GM19025 (cell line): ENCODE data around the gene CPA5.
"Not testable (repeated sequence)": the region's sequence is repeated elsewhere in the genome, so short reads cannot be mapped to it uniquely, and the experiment has no call there.

Experiments used
- ATAC-seq: cut with Tn5 transposase; IDR thresholded peaks from one replicate; pipeline ENCODE4 v1.9.1; 2021; ENCODE audit warnings: mild to moderate bottlenecking, low read depth, moderate library complexity; ENCODE audit not compliant: unreplicated experiment

The CPA5 gene

DNA sequence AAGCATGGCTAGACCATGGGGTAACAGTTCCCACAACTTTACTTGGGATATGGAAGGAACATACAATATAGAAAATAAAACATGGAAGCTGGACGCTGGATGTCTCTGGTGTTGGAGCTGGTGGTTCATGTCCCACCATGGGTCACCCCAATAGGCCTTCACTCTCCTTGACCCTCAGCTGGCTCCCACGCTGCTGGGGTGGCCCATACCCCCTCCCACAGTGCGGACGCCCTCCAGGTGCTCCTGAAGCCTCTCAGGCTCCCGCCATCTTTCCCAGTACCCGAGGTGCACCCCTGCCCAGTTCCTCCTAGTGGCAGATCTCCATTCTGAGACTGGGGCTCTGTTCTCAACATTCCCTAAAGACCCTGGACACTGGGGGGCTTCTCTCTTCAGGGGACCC lies 29.9 kb downstream of the CPA5 start:
- no peak for ATAC-seq

DNA sequence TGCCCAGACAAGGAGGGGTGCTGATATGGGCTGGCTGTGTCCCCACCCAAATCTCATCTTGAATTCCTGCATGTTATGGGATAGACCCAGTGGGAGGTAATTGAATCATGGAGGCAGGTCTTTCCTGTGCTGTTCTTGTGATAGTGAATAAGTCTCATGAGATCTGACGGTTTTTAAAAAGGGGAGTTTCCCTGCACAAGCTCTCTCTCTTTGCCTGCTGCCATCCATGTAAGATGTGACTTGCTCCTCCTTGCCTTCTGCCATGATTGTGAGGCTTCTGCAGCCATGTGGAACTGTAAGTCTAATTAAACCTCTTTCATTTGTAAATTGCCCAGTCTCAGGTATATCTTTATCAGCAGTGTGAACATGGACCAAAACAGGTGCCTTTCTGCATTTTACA lies 31.8 kb downstream of the CPA5 start:
- not testable (repeated sequence) for ATAC-seq

DNA sequence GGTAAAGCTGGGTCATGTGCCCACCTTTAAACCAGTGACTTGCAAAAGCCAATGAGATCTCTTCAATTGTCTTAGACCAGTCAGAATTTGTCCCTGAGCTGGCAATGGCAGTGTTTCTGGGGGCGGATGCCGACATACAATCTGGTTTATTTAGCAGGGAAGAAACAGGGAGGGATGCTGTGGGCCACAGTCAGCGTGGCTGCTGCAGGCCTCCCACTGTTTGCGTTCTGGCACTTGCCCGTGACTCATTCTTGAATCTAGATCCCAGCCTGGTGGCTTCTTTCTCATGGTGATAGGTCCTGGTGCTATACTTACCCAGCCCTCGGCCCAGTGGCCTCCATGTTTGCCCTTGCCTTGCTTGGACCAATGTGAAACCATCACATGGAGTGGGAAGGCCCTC lies 32.6 kb downstream of the CPA5 start:
- ATAC-seq: no peak

DNA sequence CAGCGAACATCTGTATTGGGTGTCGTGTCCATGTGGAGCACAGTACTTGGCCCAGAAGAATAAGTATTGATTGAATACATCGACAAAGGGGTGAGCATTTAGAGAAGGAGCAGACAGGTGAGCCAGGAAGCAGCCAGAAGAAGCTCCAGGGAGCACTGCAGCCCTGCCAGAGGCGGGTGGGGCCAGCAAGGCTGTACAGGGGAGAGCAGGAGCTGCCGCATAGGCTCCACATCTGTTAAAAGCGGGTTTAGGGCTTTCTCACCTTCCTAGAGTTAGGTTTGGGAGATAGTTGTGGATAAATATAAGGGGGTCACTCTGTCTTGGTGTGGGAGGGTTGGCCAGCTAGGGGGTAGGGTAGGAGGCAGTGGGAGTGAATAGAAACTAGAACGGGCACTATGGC lies 34.4 kb downstream of the CPA5 start:
- no peak for ATAC-seq

DNA sequence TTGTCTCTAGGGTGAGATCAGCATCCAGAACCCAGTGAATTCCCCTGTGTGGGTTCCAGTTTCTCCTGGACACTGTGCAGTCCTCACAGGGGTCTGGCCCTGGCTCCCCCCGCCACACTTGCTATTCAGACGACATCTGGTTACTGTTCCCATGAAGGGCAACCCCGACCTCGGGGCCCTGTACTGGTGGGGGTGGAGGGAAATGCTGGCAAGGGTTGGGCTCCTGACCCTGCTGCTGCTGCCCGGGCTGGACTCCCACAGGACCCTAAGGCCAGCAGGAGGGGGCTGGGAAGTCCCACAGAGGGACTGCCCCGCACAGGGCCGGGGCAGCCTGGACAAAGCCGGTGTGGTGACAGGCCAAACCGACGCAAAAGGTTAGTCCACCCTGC lies 34.9 kb downstream of the CPA5 start:
- ATAC-seq: no peak

DNA sequence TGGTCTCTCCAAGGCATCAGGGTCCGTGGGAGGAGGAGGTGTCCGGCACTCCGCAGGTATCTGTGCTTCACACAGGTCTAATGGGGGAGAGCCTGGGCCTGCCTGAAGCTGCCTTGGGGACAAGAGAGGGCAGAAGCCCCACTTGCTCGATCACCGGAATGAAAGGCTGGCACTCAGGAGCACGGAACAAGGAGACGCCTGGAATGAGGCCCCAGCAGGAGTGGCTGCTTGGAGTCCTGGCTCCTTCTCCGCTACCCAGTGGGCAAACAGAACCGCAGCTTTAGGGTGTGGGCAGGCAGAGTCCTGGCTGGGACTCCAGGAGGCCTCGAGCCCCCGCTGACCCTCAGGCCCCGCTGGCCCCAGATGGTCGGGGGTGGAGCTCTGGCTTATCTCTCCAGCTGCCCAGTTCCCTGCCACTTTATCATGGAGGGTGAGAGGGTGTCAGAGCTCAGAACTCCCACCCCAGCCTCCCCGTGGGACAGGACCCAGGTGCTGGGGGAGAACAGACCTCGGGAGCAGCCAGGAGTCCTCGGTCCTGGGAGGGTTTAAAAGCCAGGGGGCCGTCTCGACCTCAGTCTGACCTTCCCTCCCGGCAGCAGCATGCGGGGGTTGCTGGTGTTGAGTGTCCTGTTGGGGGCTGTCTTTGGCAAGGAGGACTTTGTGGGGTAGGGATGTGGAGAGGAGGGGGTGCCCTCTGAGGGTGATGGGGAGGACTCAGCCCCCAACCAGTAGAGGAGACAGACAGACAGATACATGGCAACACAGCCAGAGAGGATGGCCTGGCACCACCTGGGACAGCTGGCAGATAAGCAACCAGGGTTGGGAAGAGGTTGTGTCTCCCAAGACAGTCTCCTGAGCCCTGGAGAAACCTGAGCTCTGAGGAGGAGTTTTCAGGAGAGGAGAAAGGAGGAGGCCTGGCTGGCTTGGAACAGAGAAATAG lies 35.6 kb downstream of the CPA5 start, which contains the start of gene CPA1:
CPA1 (plus strand) TSS at position 574 of the 940 bp plus-strand sequence; CDS start at position 601, 27 bp downstream.
- ATAC-seq: no peak

DNA sequence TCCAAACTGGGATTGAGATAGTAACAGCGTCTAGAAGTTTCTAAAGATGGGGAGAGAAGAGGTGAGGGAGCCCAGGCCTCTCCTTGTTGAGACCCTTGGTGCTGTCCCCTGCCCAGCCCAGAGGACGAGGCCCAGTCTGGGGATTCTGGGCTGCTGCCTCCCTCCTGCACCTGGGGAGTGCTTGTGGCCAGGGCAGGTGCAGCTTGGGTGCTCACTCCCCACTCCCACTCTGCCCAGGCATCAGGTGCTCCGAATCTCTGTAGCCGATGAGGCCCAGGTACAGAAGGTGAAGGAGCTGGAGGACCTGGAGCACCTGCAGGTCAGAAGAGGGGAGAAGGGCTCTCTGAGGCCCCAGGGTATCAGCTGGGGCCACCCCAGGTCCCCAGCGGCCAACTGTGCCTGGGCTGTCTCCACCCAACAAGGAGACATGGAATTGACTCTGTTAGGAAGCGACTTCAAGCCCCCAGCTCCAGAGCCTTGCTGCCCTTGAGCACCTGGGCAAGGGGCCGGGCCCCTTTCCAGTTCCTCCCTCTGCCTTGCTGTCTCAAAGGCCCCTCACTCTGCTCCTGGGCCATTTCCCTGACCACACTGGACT lies 36.3 kb downstream of the CPA5 start:
- ATAC-seq: no peak

DNA sequence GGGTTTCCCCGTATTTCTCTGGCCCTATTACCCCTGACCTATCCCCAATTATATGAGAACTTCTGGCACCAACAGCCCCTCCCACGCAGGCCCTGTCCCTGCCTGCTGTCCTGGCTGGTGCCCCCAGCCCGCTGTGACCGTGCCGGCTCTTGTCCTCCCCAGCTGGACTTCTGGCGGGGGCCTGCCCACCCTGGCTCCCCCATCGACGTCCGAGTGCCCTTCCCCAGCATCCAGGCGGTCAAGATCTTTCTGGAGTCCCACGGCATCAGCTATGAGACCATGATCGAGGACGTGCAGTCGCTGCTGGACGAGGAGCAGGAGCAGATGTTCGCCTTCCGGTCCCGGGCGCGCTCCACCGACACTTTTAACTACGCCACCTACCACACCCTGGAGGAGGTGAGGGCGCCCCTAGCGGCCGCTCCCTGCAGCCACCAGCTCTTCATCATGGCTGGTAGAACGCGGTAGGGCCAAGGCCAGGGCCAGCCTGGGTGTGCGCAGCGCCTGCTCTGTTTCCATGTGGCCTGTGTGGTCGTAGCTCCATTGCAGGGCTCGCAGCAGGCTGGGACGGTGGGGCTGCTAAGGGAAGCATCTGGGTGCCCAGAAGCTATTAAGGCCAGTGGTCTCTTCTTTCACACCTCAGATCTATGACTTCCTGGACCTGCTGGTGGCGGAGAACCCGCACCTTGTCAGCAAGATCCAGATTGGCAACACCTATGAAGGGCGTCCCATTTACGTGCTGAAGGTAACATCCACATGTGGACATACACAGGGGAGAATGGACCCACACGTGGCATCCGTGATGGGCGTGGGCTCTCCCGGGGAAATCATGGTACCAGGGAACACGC lies 37.1 kb downstream of the CPA5 start:
- no peak for ATAC-seq

DNA sequence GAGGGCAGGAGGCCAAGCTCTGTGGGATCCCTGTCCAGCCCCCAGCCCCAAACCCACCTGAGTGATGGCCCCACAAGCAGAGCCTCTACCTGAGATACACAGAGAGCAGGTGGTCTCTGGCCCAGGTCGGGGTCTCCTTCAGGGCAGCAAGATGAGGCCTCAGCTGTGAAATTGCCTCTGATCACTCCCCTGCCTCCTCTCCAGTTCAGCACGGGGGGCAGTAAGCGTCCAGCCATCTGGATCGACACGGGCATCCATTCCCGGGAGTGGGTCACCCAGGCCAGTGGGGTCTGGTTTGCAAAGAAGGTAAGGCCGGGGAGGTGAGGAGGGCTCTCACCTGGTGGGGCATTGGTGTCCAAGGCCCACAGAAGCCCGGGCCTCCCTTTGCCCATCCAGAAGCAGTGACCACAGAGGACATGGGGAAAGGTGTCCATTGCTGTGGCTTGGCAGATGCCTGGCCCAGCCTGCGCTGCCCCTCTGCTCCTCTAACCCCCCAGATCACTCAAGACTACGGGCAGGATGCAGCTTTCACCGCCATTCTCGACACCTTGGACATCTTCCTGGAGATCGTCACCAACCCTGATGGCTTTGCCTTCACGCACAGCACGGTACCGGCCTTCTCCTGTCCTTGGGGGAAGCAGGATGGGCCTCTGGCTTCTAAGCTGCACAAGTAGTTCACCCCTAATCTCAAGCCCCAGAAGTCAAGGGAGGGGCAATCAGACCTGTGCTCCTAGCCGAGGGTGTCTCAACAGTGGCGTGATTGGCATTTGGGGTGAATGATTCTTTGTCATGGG lies 38.8 kb downstream of the CPA5 start:
- no peak for ATAC-seq

DNA sequence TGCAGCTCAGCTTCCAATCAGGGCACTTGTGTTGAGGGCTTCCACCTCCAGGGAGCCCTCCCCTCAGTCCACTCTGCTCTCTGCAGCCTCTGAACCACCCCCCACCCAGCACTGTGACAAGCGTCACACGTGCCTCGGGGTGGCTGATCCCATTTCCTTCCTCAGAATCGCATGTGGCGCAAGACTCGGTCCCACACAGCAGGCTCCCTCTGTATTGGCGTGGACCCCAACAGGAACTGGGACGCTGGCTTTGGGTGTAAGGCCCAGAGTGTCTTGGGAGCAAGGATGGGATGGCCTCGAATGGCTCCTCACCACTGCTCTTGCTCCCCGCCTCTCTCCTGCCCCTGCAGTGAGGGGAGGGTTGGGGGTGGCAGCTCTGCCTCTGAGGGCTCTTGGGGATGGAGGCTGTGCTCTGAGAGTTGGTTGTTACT lies 39.8 kb downstream of the CPA5 start:
- ATAC-seq: no peak

DNA sequence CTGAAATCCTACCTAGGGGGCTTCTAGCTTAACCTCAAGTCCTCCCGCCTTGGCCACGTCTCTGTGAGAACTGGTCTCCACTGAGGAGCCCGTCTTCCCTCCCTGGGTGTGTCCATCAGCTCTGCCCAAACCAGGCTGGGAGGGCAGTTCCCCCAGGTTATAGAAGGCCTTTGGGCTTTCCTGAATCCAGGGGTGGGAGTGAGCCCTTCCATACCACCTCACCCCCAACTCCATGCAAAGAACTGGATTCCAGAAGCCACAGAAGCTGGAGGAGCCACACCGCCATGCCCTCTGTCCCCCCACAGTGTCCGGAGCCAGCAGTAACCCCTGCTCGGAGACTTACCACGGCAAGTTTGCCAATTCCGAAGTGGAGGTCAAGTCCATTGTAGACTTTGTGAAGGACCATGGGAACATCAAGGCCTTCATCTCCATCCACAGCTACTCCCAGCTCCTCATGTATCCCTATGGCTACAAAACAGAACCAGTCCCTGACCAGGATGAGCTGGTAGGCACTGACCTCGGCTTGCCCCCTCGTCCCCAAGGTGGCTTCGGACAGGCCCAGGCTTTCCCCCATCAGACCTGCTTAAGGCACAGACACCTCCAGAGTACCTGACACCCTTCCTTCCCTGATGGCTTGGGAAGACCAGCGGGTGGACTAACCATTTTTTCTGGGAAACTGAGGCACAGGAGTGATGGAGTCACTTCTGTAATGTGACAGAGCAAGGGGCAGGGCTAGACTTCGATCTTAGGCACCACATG lies 40.4 kb downstream of the CPA5 start:
- ATAC-seq: no peak

DNA sequence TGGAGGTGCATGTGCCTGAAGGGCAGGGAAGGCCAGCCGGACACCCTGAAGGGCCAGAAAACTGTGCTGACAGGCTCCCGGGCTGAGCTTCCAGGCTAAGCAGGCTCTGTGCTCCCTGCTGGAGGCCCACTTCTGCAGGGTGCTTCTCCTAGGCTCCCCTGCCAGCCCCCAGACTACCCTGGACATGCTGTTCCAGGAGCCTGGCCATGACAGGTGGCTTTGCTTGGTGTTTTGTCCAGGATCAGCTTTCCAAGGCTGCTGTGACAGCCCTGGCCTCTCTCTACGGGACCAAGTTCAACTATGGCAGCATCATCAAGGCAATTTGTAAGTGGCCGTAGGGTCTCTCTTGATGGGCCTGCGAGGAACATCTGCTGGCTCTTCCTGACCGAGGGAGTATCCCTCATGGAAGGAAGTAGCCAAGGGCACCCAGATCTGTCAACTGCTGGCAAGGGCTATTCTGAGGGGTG lies 41.0 kb downstream of the CPA5 start:
- no peak for ATAC-seq

DNA sequence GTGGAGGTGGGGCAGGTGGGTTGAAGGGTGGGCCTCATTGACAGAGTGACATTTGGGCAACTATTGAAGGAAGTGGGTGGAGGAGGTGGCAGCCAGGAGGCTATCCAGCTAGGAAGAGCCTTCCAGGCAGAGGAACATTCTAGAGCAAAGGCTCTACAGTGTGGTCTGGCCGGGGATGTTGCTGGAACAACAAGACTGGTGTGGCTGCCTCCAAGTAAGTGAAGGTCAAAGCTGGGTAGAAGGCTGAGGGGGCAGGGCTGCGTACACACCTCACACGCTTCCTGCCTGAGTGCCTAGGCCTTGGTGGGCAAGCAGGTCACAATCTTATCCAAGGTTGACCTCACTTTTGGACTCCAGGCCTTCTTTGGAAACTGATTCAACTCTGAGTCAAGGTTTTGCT lies 42.3 kb downstream of the CPA5 start:
- no peak for ATAC-seq

DNA sequence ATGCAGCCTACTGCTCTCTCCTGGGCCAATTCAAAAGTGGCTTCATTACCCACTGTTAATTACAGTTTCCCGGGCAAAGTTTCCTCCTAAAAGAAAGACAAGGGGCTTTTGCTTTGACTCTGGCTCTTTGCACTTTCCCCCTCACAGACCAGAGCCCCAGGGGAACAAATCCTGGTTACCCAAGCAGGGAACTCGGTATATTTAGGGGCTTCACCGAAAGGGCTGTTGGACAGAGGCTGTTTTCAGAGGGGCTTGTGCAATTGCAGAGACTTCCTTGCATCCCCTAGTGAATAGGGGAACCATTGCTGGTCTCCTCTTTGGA lies 42.7 kb downstream of the CPA5 start:
- ATAC-seq: no peak

DNA sequence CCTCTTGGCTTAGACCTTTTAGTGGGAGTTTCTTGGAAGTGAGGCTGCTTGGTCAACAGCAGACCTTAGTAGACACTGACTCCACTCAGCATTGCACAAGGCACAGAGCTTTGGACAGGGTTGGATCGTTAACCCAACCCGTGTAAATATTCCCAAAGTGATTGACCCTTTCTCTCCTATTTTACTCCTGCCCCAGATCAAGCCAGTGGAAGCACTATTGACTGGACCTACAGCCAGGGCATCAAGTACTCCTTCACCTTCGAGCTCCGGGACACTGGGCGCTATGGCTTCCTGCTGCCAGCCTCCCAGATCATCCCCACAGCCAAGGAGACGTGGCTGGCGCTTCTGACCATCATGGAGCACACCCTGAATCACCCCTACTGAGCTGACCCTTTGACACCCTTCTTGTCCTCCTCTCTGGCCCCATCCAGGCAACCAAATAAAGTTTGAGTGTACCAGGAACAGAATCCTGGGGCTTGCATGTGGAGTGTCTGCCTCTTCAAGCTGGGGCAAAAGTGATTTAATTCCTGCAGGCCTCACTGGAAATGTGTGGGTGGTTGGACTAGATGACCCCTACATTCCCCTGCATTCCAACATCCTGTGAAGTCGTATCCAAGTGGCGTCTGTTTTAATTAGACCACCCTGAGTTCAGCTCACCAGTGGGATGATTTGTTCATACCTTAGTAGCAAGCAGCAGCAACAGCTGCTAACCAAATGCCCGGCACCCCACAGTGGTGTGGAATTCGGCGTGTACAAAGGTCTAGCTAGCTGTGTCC lies 43.2 kb downstream of the CPA5 start:
- no peak for ATAC-seq

DNA sequence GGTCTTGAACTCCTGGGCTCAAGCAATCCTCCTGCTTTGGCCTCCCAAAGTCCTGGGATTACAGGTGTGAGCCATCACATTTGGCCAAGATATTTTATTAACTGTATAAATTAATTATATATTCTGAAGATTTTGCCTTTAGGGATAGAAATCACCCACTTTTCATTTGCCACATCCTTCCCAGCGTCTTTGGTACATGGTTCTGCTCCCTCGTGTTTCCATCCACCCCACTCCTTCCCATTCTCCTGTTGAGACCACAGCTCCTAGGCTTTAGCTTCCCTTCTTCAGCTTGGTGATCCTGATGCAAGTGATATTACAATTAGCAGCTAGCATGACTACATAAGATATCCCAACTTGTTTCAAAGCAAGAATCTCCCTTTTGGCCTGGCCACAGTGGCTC lies 44.1 kb downstream of the CPA5 start:
- no peak for ATAC-seq

DNA sequence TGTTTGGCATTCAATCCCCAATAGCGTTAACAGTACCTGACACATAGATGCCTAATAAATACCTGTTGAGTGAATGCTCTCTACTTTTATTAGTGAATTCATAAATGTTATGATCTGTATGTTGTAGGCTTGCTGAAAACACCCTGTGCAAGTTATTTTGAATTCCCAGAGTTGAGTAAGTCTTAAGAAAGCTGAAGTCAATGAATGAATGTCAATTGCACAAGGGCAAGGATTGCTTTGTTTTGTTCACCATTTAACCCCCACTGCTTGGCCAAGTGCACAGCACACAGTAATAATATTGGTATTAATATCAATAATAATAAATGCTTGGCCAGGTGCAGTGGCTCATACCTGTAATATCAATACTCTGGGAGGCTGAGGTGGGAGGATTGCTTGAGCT lies 45.9 kb downstream of the CPA5 start:
- ATAC-seq: no peak

DNA sequence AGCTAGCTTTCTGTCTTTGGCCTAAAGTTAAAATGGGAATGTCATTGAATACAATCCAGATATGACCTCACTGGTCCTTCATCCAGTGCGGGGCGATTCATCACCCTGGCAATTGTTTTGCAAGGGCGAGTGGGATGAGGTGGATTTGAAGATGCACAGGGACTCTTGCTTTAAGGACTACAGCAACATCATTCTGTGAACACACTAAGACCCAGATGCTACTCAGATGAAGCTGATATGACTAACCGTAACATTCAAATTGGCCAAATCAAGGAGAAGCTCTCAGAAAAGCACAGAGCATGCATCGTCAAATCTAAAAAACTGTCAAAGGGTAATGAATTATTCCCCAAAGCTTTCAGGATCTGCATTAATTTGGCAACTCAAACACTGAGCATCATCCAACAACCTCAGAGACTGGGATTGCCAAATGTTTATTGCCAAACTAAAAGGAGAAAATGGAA lies 48.5 kb downstream of the CPA5 start:
- no peak for ATAC-seq
